GM18870 (cell line): ENCODE data around the gene FBXL13.
"Not testable (repeated sequence)": the region's sequence is repeated elsewhere in the genome, so short reads cannot be mapped to it uniquely, and the experiment has no call there.

ENCODE experiments used
- ATAC-seq: cut with Tn5 transposase; IDR thresholded peaks from one replicate; pipeline ENCODE4 v1.9.1; 2021; ENCODE audit warnings: moderate library complexity; ENCODE audit not compliant: unreplicated experiment

FBXL13 gene

GRCh38 chr7:102829075-102829474, 245.5 kb downstream of the FBXL13 start:
- no peak for ATAC-seq

DNA sequence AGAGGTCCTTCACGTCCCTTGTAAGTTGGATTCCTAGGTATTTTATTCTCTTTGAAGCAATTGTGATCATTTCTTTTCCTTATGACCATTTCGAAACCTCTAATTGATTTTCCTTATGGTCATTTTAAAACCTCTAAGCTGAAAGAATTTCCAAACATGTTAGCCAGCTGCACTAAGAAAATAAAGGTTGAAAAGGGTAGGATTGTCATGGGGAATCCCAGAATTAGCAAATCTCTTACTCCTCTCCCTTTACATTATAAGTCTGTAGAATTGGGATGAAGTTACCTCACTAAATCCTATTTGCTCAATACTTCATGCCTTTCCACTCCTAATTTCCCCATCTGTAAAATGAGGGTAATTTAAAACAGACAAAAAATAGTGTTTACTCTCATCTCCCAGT, 246.3 kb downstream of the FBXL13 start:
- ATAC-seq = no peak

GRCh38 chr7:102823390-102824119, 251.0 kb downstream of the FBXL13 start:
- no peak for ATAC-seq

GRCh38 chr7:102821994-102822747, 252.4 kb downstream of the FBXL13 start:
- ATAC-seq = no peak

DNA sequence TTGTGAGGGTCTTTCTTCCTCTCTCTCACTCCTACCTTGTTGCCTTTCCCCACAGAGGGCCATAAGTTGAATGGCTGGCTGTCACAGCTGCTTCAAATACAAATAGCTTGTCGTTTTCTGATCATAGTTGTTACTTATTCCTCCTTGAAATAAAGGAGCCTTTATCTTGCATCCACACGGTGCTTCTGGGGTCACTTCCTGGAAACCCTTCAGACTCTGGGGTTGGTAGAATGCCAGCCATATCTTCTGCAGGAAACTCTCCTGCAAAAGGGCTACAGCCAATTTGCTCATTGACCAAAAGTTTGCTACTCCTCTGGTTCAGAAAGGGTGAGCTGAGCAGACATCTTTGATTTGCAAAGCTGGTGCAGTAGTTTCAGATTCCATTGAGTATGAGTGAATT, 255.4 kb downstream of the FBXL13 start:
- no peak for ATAC-seq

- no peak for ATAC-seq
These were observed 256.7 kb downstream of the FBXL13 start for GRCh38 chr7:102817616-102818573.

GRCh38 chr7:102814025-102814471, 260.5 kb downstream of the FBXL13 start:
- no peak for ATAC-seq

DNA sequence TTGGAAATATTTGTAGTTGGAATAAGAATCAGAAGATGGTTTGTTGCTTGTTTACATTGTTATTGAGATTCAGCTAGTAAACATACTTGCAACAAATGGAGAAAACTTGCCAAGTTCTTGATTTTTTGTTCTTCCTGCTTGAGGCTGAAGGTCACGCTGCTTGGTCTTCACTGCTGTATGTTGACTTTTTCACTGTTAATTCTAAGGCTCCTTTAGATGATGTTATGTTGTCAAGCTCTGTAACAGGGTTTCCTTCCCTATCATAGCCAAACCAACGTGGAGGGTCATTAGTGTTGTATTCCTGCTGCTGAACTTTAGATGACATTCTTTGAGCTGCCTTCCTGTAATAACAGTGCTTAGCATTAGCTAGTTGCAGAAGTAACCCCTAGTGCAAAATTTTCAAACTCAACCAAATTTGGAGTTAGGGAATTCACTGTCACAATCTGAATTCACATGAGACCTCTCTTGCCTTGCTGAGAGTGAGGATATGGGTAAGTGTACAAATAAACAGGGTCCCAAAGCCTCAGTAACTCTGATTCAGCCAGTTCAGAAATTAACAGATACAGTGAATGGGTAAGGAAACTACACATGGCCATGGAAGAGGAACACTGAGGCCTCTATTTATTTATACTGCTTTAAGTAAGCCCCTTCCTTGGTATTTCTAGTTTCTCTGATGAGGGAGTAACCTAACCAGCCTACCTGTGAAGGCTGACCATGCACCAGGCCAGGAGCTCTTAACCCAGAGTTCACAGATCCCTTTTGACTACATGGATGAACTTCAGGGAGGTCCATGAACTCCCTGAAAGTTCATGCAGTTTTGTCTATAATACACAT, 261.2 kb downstream of the FBXL13 start:
- ATAC-seq = no peak

DNA sequence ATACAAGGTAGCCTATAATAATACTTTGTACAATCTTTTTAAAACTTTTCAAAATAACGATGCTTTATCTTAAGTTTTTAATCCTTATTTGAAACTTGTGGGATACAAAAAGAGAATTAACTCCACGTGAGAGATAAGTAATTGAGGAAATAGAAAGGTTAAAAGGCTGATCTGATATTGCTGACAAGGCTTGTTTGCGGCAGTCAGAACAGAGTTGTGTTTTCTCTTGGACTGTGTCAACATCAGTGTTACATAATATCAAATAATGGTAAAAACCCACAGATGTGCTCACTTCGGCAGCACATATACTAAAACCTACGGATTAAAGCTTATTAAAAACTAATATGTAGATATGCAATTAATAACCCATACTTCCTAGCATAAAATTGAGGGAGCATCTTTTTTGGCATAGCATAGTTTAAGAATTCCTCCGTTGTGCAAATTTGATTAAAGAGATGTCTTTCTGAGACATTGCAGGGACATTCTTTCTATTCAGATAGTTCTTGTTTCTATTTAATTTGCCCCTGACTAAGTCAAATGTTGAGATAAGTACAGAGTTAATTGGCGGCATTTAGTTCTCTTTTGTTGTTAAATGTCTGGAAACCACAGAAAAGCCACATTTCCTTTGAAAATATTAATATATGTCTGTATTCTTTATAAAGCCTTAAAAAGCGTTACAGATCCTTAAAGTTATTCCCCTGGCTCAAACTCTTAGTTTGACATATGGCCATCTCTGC, 262.5 kb downstream of the FBXL13 start:
- no peak for ATAC-seq

GRCh38 chr7:102810916-102811315, 263.7 kb downstream of the FBXL13 start:
- ATAC-seq = no peak

DNA sequence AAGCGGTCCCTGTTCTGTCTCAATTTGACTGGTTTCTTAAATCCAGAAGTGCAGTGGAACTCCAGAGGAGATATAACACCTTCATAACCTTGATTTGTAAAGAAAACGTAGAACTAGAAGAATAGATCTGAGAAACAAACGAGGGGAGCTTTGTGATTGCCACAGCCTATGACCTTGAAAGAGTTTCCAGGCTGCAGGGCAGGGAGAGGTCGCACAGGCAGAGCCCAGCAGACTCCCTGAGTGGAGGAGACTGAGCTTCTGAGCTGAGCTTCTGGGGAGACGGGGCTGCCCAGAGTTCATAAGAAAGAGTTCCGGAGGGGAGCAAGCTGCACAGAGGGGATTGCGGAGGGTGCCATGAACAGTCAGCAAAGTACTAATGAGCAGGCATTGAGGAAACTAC, 268.0 kb downstream of the FBXL13 start:
- ATAC-seq = no peak

- not testable (repeated sequence) for ATAC-seq
These were observed 278.5 kb downstream of the FBXL13 start for GRCh38 chr7:102795987-102796595.

DNA sequence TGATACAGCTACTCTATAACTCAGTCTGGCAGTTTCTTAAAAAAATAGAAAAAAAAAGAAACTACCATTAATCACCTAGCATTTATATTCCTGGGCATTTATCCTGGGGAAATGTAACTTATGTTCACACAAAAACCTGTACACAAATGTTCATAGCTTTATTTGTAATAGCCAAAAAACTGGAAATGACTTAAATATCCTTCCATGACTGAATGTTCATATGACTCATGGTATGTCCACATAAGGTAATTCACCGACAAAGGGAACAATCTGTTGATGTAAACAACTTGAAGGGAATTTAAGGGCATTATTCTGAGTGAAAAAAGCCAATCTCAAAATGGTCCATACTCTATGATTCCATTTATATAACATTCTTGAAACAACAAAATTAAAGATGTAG, 280.0 kb downstream of the FBXL13 start:
- ATAC-seq = not testable (repeated sequence)

GRCh38 chr7:102791831-102792230, 282.8 kb downstream of the FBXL13 start:
- not testable (repeated sequence) for ATAC-seq

DNA sequence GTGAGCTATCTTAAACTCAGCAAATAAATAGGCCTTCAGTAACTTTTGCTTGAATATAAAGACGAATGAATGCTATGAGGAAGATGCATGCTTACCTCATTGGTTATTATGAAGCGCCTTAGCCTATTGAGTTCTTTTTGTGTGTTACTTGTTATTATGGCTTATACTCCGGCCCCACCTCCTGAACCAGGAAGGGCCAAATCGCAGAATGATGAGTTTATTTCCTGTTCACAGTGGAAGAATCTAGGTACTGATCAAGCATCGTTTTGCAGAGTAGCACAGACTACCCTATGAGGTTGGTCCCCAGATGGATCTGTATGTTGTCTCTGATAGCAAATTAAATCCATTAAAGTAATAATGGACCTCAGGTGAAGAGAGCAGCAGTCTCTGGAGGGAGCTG, 283.2 kb downstream of the FBXL13 start:
- not testable (repeated sequence) for ATAC-seq

- not testable (repeated sequence) for ATAC-seq
These were observed 284.1 kb downstream of the FBXL13 start for GRCh38 chr7:102790364-102791100.

- not testable (repeated sequence) for ATAC-seq
These were observed 285.8 kb downstream of the FBXL13 start for GRCh38 chr7:102788770-102789169.

- ATAC-seq = not testable (repeated sequence)
These were observed 293.7 kb downstream of the FBXL13 start for GRCh38 chr7:102780926-102781325.
